ENCODE data around the gene BDNF.

Gene BDNF

GRCh38 chr11:27623945-27624523 is 76.2 kb downstream of the BDNF start:
- DNase-seq, result no peak

GRCh38 chr11:27622541-27623300 is 77.5 kb downstream of the BDNF start:
- DNase-seq, result no peak

GRCh38 chr11:27621405-27622161 is 78.7 kb downstream of the BDNF start:
- DNase-seq, result no peak

GRCh38 chr11:27619763-27620335 is 80.4 kb downstream of the BDNF start:
- DNase-seq, result no peak

GRCh38 chr11:27619039-27619574 is 81.1 kb downstream of the BDNF start:
- DNase-seq, result no peak

GRCh38 chr11:27618281-27618915 is 81.9 kb downstream of the BDNF start:
- DNase-seq, result no peak

- DNase-seq, result no peak
Observed at GRCh38 chr11:27616711-27617110, 83.5 kb downstream of the BDNF start.

GRCh38 chr11:27615833-27616232 is 84.4 kb downstream of the BDNF start:
- no peak for DNase-seq

GRCh38 chr11:27614092-27614491 is 86.2 kb downstream of the BDNF start:
- DNase-seq, result no peak

- DNase-seq, result no peak
Observed at GRCh38 chr11:27612932-27613880, 87.0 kb downstream of the BDNF start.

GRCh38 chr11:27611947-27612455 is 88.3 kb downstream of the BDNF start:
- no peak for DNase-seq

- DNase-seq, result no peak
Observed at GRCh38 chr11:27611390-27611789, 88.9 kb downstream of the BDNF start.

- DNase-seq, result no peak
Observed at GRCh38 chr11:27610946-27611345, 89.3 kb downstream of the BDNF start.

- DNase-seq, result no peak
Observed at GRCh38 chr11:27610280-27610679, 90.0 kb downstream of the BDNF start.

GRCh38 chr11:27608951-27609350 is 91.3 kb downstream of the BDNF start:
- no peak for DNase-seq

- no peak for DNase-seq
Observed at GRCh38 chr11:27605422-27605821, 94.8 kb downstream of the BDNF start.
